ENCODE results near the gene XG.
"Not testable (repeated sequence)": the region's sequence is repeated elsewhere in the genome, so short reads cannot be mapped to it uniquely, and the experiment has no call there.

- TF ChIP-seq CTCF (IDR thresholded peaks at IDR 0.05); CREB1 (CRISPR knock-in tag; IDR thresholded peaks at IDR 0.05); NFE2L1 (CRISPR knock-in tag; IDR thresholded peaks at IDR 0.05); ARID4B (CRISPR knock-in tag; IDR thresholded peaks at IDR 0.05; ENCODE audit: borderline replicate concordance); KAT7 (CRISPR knock-in tag; IDR thresholded peaks at IDR 0.05; ENCODE audit: borderline replicate concordance); ZNF416 (CRISPR knock-in tag; IDR thresholded peaks at IDR 0.05); ATF3 (CRISPR knock-in tag; conservative IDR thresholded peaks at IDR 0.05); ZNF263 (CRISPR knock-in tag; IDR thresholded peaks at IDR 0.05; ENCODE audit: low read depth); GABPB1 (CRISPR knock-in tag; IDR thresholded peaks at IDR 0.05); ZNF232 (CRISPR knock-in tag; IDR thresholded peaks at IDR 0.05); JUN (CRISPR knock-in tag; IDR thresholded peaks at IDR 0.05); NR1H2 (CRISPR knock-in tag; IDR thresholded peaks at IDR 0.05); SP1 (CRISPR knock-in tag; conservative IDR thresholded peaks at IDR 0.05): not testable (repeated sequence)
Measured at GRCh38 chrX:2751874-2752300, at the start of gene XG.
